GF-D8 (cell line): ENCODE measurements around the gene P2RY4.
A peak's percentile ranks its signal among the peaks of the same experiment; 100 is the strongest.
"Not testable (repeated sequence)": the region's sequence is repeated elsewhere in the genome, so short reads cannot be mapped to it uniquely, and the experiment has no call there.

Experiments
- DNase-seq: peaks from one replicate; lab custom pipeline; 2025; lab: John Stamatoyannopoulos, UW

Gene P2RY4

DNA sequence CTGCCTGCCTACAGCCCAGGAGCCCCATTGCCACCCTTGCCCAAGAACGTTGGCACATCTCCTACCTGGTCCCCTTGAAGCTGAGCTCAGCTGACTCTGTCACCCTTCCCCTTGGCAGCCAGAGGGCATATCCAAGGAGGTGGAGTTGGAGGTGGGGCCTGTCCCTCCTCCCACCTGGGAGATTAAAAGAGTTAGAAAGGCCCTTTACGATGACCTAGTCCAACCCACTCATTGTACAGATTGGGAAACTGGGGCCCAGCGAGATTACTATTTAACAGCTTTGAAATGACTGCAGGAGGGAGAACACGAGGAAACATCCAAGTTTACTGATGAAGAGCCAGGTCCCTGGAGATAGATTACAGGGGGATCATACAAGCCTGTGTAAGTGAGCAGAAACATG lies at the start of gene P2RY4:
P2RY4 (minus strand) TSS at position 101 of the 400 bp plus-strand sequence. CDS start 580 bp downstream, outside the sequence.
- no peak for DNase-seq

DNA sequence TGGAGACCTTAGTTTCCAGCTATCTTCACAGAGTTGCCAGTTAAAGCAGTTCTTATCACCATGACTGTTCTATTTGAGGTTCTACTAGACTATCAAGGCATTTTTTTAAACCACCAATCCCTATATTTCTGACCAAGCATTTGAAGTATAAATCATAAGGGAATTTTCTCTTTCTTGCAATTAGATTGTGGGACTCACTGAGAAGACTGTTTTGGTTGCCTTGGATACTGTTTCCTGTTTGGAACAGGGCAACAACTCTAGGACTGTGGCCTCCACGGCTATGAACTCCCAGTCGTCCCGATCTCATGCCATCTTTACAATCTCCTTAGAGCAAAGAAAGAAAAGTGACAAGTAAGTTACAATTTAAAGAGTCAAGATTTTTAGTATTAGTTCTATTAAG lies 41.7 kb upstream of the P2RY4 start:
- no peak for DNase-seq

DNA sequence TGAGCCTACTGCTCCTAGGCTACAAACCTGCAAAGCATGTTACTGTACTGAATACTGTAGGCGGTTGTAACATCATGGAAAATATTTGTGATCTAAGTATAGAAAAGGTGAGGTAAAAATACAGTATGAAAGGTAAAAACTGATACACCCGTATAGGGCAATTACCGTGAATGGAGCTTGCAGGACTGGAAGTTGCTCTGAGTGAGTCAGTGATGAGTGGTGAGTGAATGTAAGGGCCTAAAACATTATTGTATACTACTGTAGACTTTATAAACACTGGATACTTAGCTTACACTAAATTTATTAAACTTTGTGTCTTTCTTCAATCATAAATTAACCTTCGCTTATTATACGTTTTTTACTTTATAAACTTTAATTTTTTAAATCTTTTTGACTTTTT lies 33.6 kb upstream of the P2RY4 start:
- DNase-seq, result no peak

DNA sequence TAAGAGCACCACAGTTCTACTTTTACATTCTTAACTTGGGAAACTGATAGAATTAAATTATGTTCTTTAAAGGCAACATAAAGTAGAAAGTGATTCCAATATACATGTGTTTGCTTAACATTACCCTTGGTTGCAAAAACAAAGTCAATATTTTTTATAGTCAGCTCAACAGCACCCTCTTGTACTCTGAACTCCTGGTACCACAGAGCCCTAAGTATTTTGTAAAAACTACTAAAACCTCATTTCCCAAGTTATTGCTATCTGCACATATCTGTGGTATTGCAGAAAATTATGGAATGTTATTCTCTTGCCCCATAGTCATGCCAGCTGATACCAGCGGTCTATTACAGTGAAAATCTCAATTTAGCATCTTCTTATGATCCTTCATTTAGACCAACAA lies 32.8 kb upstream of the P2RY4 start:
- no peak for DNase-seq

DNA sequence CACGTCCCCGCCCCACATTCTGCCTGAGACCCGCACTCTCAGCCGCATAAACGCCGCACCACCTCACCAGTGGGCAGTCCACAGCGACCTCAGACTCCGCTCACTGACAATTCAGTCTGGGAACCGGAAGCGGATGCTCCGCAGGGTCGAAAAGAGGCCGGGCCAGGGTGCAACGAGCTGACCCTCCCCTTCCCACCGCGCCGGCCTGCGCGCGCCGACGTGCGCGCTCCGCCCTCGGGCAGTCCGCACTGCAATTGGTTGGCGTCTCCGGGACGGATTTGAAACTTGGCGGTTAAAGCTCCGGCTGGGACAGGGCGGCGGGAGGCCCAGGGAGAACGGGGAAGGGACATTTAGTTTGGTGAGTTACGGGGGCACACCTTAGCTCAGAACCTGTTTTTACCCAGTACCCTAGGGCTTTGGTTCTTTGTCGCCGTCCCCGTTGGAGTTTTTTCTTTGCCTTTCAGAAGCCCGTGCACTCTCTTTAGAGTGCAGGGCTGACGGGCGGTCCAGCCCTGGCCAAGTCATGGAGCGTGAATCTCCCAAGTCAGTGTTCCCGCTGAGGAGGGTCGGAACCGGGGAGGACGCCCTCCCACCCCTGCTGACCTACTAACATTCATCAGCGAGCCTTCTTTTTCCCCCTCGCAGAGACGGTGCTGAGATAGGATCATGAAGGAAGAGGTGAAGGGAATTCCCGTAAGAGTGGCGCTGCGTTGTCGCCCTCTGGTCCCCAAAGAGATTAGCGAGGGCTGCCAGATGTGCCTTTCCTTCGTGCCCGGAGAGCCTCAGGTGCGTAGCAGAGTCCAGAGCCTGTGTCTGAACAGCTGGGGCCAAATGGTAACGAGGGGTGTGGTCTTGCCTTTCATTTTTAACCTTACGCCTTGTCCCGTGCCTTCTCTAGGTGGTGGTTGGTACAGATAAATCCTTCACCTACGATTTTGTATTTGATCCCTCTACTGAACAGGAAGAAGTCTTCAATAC lies 30.1 kb upstream of the P2RY4 start, which contains the start of the genes KIF4A and PDZD11:
KIF4A (plus strand) TSS at position 312 of the 978 bp plus-strand sequence; CDS start at position 667, 355 bp downstream.
PDZD11 (minus strand) TSS at position 135 of the 978 bp plus-strand sequence. CDS start 586 bp downstream, outside the sequence.
- DNase-seq, result peak; percentile 58

DNA sequence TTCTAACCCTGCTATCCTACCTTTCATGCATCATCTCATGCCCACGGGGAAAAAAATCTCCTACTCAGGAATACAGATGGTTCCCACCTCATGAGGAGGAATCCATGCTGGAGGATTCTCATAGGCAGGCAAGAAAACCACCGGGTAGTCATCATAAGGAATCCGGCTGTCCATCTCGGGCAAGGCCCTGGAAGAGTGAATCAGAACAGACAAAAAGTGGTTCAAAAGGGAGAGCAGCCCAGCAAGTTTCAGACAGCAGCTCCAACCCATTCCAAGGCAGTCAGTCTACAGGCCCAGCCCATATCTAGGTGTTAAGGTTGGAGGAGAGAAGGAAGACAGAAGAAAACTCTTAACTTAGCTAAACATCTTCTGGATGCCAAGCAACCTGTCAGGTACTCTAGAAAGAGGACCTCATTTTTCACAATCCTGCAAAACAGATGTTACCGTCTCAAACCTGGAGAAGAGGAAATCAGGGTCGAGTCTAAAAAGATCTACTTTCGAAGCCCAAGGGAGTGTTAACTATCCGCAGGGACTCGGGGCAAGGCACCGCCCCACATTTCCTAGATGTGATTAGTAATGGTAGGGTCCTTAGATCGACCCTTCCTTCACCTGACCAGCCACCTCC lies 29.3 kb upstream of the P2RY4 start:
- no peak for DNase-seq

DNA sequence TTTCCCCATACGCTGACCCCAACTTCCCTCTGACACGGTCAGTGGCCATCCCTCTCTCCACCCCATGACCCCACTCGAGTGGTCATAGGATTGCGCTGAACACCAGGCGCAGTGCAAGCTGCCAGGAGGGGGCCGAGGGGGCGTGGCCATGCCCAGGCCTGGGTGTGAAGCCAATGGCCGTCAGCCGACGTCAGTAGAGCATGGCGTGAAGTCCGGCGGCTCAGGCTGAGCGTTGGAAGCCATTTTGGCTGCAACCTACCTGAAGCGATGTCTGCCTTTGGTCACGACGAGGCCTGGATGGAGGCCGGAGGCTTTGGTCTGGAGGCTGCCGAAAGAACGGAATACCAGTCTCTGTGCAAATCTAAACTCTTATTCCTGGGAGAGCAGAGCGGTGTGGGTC lies 21.9 kb upstream of the P2RY4 start, which contains the start of gene RAB41:
RAB41 (plus strand) TSS at position 222 of the 400 bp plus-strand sequence; CDS start at position 268, 46 bp downstream.
- no peak for DNase-seq

DNA sequence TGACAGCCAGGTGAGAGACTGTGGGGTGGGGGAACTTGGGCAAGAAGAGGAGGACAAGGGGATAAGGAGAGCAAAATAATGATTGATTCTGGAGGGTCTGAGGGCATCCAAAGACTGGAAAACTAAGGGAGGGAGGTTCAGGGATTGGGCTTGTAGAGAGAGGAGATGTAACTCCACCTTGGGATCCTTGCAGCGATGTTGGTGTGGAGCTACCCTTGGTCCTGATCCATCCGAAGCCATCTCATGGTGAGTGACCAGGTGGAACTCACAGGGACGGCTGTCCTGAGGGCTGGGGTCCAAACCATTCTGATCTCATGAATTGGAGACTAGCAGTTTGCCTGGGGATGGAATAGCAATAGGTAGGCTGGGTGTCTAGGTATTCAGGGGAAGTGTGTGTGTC lies 20.6 kb upstream of the P2RY4 start:
- no peak for DNase-seq

DNA sequence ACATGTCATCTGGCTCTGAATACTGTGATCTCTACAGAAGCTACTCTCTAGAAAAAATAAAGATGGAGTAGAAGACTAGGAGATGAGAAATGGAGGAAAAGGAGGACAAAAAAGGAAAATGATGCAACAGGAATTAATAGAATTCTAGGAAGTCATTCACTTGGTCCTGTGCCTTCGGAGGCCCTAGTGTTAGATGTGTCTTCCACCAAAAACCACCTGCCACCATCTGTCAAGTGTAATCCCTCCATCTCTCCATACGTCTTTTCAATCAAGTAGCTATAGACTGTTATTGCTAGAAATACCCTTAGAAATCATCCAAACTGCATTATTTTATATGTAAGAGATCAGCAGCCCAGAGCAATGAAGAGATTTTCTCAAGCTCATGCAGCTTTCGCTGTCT lies 19.1 kb upstream of the P2RY4 start:
- no peak for DNase-seq

DNA sequence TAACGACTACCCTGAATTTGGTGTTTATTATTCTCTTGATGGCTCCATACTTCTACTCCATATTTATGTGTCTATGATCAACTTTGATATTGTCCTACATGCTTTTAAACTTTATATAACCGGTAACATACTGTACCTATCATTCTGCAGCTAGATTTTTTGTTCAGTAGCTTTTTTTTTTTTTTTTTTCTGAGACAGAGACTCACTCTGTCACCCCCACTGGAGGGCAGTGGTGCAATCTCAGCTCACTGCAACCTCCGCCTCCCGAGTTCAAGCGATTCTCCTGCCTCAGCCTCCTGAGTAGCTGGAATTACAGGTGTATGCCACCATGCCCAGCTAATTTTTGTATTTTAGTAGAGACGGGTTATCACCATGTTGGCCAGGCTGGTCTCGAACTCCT lies 14.0 kb upstream of the P2RY4 start:
- not testable (repeated sequence) for DNase-seq

DNA sequence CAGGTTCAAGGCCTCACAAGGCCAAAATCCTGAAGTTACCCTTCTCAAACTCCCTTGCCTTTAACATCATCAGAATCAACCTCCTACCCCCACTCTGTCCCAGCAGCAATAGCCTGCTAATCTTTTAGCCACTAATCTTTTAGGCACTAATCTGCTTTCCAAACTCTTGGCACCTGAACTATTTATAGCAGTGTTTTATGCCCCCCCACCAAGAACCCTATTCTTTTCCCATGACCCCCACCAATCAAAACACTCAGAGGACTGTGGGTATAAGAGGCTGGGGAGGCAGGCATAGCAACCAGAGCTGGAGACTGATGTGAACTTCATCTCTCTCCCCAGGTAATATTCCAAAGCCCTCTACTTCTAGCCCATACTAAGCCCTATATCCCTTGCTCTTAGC lies 8.0 kb upstream of the P2RY4 start, which contains the start of gene ARR3:
ARR3 (plus strand) TSS at position 301 of the 400 bp plus-strand sequence. CDS start 1,052 bp downstream, outside the sequence.
- DNase-seq, result no peak

DNA sequence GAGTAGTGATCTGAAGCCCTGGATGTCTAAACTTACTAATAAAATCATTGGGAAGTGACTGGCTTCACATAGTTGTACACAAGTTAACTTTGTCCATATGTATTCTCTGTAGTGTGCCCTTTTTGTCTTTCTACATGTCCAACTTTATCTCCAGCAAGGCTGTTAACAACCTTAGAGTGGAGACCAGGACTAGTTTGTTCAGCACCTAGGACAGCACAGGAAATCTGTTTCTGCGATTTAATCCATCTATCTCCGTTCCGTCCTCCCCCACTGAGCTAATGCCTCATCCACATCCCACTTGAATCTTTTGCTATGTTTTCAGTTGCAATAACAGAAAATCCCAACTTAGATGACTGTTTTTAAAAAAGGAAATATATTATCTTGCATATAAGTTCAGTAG lies 4.8 kb upstream of the P2RY4 start:
- no peak for DNase-seq

DNA sequence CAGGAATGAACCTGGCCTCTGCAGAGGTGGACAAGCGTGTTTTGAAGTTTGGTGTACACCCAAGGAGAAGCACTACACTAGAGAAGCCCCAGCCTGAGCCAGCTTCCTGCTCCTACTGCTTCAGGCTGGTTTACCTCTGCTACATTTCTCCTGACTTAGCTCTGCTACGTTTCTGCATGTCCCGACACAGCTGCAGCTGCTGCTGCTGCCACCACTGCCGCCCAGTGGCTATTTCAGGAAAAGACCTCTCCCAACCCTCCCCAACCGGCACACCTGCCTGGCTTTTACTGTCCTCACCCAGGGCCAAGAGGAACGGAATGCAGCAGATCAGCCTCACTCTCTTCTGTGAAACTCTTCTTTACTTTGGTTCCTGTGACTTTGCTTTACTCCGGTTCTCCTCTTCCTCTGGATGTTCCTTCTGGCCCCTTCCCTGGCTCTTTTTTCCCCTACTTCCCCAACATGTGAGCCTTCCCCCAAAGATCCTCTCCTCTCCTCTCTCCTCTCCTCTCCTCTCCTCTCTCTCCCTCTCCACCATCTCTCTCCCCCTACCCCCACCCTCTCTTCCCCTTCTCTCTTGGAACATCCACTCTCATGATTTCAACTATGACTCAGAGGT lies 3.1 kb upstream of the P2RY4 start:
- DNase-seq, result no peak

DNA sequence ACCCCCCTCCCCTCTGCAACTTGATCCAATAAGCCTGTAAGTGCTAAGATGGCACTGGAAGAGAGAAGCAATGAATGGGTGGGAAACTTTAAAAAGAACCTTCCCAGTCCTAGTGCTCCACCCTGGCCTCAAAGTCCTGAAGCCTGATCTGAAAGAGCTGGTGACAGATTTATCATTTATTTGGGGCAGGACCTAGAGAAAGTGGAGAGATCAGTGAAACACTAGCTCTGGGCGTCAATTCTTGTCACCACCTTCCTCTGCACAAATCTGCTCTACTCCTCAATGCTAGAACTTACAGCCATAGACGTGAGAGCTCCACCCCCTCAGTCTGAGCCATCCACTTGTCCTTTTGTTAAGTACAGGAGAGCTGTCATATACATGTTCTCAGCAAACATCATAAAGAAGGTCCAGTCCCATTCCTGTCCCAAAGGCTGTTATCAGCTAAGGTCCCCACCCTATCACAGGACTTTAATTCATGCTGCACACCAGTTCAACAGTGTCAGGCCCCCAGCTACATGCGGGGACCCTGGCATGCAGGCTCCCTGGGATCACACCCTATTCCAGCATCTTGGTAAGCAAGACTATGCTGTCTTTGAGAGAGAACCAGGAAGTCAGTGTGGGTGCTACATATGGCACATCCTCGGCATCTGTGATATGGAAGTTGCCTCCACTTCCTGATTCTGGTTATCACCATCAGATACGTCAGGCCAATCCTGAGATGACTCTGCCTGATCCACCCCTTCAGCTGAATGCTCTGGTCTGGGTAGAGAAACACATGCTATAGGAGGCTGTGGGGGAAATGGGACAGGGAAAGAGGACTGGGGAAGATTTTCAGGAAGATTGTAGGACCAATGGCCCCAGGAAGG lies 2.3 kb downstream of the P2RY4 start:
- DNase-seq, result no peak

DNA sequence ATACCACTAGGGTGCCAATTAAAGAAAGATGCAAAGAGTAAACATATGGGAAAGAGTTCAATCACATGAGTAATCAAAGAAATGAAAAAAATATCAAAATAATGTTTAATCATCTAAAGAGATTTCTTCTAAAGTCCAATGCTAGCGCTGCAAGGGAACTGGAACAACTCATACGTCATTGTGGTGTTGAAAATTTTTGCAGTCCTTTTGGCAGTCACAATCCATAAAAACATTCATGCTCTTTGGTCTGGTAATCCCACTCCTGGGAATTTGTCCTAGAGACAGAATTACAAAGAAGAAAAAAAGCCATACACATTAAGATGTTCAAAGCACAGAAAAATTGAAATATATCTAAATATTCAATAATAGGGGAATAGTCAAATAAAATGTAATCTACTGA lies 4.6 kb downstream of the P2RY4 start:
- no peak for DNase-seq

DNA sequence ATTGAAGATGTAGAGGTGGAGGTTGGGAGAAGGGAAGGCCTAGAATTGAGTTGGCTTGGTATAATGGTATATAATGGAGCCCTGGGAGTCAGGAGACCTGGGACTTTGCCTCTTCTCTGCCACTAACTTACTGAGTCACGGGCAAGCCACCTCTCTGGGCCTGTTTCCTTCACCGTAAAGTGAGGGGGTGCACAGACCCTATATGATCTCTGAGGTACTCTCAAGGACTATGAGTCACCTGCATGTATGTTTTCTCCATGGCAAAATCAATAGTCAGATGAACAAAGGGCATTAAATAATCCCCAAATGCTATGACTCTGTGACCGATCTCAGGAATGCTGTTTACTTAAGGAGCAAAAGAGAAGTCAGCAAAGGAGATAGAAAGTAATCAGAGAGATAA lies 5.1 kb downstream of the P2RY4 start:
- DNase-seq, result no peak

DNA sequence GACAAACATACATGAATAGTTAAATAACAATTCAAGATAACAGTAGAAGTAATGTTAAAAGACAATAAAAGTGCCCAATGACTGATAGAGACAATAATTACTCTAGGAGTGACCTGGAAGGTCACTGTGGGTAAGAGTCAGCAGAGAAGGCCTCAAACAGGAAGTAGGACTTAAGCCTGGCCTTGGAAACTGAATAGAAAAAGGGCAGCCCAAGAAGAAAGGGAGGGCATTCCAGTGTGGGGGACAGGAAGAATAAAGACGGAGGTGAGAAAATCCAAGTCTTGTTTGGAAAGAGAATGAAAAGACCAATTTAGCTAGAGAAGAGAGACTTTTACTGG lies 6.0 kb downstream of the P2RY4 start:
- no peak for DNase-seq

DNA sequence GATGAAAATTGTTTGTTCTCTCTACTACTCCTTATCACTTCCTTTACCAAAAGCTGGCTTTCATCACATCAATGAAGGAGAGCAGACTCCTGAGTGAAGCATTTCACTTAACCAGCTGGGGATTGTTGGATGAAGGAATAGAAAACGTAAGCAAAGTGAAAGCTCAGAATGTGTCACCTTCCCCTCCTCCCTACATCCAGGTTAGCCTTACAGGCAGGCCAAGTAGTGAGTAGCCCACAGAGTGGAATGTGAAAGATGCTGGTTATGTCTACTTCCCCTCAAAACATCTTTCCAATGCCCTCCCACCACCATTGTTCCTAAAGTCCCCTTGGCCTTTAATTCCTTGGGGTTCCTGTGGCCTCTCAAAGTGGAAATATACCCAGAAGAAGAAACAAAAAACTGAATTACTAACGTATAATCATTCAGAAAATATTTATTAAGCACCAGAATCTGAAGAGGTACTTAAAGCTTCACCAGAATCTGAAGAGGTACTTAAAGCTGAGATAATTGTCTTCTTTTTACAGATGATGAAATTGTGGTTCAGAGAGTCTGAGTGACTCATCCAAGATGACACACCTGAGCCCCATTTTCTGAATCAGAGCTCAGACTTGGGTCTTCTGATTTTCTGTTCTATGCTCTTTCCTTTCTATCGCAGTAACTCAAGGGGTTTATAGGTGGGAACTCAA lies 6.5 kb downstream of the P2RY4 start:
- DNase-seq, result no peak

DNA sequence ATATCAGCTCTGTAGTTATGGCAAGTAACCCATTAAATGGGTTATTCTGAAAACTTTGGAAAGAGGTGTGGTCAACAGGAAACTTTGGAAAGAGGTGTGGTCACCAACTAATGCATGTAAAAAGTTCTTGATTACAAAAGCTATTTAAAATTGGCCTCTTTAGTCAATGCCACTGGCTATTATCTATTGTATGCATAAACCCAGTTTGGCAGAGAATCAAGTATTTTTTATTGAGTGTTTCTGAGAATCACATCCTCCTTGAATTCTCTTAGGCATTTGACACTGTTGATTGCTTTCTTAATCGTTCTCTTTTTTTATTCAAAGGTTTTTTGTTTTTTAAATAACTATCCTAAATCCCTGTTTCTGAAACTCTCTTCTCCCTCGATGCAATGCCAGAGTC lies 7.5 kb downstream of the P2RY4 start:
- no peak for DNase-seq

DNA sequence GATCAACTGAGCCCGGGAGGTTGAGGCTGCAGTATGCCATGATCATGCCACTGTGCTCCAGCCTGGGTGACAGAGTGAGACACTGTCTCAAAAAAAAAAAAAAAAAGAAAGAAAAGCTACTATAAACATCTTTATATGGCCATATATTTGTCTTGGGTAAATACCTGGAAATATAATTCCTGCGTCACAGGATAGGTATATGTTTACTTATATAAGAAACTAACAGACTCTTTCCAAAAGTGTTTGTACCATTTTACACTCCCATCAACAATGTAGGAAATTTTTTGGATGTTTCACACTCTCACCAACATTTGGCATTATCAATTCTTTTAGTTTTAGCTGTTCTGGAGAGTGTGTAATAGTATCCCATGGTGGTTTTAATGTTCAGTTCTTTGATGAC lies 12.8 kb downstream of the P2RY4 start:
- DNase-seq, result no peak

DNA sequence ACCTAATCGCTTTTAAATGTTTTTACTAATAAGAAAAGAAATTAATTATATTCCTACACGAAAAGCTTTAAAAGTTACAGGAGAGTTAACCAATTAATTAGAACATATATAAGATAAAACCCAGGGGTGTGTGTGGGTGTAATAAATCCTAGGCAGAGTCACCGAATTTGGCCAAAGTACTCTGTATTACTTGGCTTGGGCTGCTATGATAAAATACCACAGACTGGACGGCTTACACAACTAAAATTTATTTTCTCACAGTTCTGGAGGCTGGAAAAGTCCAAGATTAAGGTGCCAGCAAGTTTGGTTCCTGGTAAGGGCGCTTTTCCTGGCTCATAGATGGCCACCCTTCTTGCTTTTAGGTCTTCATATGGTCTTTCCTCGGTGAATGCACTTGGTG lies 15.1 kb downstream of the P2RY4 start:
- DNase-seq, result no peak
